Hindlimb muscle (tissue), 1 donor: Measurements from ENCODE around the gene TBX18. TPM values are rescaled to one million over a fixed set of nuclear protein-coding genes. Genes with fewer than 3 reads are reported as not detected.

ENCODE experiments used
- DNase-seq: peaks from one replicate; pipeline ENCODE4 v3.0.0-alpha.2; 2013
- polyA plus RNA-seq: library from polyadenylated mRNA; unstranded; fragments of 120-200 nt; gene quantifications from one replicate; pipeline ENCODE4 v1.2.1, GENCODE V29; 2013; ENCODE audit not compliant: insufficient read length

TBX18 gene
- polyA plus RNA-seq, 1 donor, result 21.5 TPM

GRCh38 chr6:84772428-84773132 lies 8.2 kb upstream of the TBX18 start:
- no peak for DNase-seq

- no peak for DNase-seq
Measured at GRCh38 chr6:84771756-84772356, 7.5 kb upstream of the TBX18 start.

DNA sequence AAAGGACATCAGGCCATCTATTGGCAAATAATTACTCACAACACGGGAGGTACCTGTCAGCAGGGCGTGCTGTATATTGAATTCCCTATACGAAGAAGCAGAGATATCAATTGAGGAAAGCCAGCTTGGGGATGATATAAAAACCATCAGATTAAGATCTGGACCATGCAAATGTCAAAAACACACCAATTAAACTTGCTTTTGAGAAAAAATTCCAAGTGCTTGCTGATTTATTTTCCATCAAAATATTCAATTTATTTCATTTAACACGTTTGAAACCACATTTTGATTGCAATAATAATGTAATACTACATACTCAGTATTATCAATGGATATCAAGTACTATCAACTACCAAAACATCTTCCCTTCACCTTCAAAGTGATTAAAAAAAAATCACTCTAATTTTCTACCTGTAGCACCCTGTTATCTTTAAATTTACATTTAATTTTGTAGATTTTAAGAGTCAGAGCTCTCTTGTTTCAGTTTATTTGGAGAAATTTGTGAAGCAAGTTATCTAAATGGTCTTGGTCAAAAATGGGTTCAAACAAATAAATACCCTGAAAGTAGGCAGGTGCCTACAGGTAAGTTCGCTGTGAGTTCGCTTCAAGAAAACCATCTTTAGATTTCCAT lies 6.8 kb upstream of the TBX18 start:
- DNase-seq, result no peak

GRCh38 chr6:84770521-84770920 lies 6.1 kb upstream of the TBX18 start:
- DNase-seq, result no peak

DNA sequence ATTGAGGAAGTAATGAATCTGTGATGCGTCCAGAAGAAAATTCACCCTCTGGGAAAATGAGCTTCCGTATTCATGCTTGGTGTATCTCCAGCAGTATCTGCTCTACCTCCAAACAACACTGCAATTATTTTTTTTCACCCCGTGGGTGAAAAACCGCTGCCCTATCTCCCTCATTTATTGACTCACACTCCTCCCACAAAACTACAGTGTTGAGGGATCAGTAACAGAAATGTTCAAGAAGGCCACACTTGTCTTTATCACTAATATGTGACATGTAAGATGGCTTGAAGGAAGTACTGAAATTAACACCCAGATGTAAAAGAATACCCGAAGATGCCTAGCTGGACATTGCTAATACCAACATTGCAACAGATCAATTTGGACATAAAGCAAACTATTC lies 4.9 kb upstream of the TBX18 start:
- no peak for DNase-seq

- DNase-seq, result no peak
Measured at GRCh38 chr6:84768442-84769174, 4.2 kb upstream of the TBX18 start.

DNA sequence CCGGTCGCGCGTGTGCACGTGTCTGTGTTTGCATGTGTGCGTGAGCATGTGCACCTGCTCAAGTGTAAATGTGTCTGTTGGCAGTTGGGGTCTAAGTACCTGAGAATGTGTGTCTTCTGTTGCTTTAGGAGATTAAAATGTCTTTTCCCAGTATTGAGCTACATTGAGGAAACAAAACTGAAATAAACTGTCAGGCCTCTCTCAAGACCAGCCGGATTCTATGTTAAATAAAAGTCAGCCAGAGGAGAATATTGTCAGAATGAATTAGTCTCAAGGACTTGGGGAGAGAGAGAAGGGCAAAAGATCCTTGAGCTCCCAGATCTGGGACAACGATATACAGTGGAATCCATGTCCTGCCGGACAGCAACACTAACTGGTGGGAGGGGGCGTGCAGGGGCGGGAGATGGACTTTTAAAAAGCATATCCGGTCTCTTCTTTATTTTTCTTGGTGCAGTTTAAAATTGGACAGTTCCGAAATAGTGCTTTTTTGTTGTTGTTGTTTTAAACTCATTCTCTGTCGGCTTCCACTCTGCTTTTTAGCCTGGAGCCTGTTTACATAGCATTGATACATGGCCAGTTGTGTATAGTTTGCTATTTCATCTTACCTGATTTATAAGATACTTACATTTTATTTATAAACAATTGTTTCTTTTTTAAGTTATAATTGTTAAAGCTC lies 3.3 kb upstream of the TBX18 start:
- no peak for DNase-seq

DNA sequence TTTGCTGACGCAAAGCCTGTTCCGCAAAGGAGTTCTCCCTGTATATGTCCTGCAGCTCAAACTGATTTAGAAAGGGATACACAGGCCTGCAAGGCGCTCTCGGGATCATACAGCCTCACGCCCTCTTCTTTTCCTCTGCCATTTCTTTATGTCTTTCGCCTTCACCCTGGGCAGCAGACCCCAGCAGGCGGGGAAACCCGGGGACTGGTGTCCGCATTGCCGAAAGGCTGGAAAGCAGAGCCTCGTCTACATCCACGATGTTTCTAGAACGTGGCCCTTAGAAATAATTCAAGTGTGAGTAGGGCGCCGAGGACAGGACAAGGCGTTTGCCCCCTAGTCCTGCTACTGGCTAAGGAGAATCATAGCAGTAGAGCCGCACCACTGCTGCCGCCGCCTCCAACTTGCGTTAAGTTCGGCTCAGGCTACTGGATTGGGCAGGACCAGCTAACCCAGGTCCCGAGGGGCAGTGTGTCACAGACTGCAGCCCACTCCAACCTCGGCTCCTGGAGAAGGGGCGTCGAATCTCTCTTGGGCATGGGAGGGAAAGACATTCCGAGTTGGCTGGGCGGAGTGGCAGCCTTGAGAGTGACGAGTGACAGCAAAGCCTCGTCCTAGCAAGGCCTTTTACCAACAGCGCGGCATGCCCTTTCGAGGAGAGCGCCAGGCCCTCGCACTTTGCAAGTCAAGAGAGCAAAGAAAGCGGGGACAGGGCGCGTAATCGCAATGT lies 2.6 kb upstream of the TBX18 start:
- no peak for DNase-seq

GRCh38 chr6:84766118-84766798 lies 1.9 kb upstream of the TBX18 start:
- no peak for DNase-seq

DNA sequence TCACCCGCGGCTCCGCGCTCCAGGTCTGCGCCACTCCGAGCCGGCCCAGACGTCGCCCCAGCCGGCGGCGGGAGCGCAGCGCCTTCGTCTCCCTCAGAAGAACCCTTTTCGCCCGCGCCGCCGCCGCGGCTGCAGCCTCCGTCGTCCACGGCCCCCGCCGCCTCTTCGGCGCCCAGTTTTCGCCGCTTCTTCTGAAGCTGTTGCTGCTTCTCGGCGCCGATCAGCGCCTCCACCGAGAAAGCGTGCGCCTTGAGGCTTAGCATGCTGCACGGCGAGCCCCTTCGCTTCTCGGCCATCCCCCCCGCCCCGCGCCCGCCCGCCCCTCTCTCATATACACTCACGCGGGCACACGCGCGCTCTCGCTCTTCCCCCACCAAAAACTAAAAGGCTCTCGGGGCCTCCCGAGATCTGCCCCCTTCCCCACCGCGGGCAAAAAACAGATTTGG lies 489 bp downstream of the TBX18 start:
- DNase-seq, result no peak

GRCh38 chr6:84763003-84763885 lies 1.2 kb downstream of the TBX18 start:
- DNase-seq, result peak; percentile 77

DNA sequence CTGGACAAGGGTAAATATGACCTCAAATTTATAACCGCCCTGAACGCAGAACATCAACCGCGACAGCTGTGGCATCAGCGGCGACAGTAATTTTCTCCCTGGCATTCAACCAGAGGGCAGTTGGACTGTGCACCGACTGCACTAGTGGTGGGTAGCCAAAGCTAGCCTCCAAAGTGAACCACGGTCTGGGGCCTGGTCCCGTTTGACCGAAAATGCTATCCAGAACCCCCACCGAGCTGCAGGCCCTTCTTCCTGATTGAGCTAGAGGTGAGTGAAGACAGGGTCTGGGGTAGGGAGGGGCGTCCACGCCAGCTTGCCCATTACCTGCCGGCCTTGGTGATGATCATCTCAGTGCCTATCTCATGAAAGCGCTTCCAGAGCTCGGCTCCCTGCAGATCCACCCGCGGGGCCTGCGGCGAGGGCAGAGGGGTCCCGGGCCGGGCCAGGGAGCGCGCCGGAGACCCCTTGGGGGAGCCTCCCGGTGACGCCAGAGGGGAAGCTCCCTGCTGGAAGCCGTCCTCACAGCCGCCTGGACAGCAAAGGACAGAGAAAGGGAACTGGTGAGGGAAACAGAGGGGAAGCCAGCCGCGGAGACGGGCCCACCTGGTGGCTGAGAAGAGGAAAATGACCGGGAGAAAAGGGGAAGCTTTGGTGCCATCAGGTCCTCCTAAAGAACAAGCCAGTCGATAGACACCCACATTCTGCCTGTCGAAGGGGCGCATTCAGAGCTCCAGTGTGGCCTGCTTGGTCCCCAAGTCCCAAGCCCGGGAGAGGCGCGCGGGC lies 2.0 kb downstream of the TBX18 start:
- peak; percentile 77 for DNase-seq

- DNase-seq, result no peak
Measured at GRCh38 chr6:84758486-84758885, 5.9 kb downstream of the TBX18 start.

GRCh38 chr6:84756877-84757276 lies 7.5 kb downstream of the TBX18 start:
- no peak for DNase-seq

GRCh38 chr6:84756466-84756865 lies 7.9 kb downstream of the TBX18 start:
- DNase-seq, result no peak

DNA sequence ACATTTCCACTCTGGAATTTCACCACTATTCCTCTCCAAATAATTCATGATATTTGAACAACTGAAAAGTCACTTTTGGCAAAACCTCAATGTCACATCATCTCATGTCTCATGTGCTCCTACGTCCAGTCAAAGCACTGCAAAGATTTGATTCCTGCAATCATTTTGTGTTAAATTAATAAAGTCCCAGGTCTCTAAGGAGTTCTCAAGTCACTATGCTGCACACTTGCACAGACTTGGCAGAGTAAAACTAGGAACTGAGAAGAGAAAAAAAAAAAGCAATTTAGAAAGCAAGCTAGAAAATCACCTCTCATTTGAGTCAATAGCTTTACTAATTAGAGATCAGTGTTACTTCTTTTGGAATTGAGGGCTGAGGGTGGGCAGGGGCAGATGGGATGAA lies 11.2 kb downstream of the TBX18 start:
- DNase-seq, result no peak

DNA sequence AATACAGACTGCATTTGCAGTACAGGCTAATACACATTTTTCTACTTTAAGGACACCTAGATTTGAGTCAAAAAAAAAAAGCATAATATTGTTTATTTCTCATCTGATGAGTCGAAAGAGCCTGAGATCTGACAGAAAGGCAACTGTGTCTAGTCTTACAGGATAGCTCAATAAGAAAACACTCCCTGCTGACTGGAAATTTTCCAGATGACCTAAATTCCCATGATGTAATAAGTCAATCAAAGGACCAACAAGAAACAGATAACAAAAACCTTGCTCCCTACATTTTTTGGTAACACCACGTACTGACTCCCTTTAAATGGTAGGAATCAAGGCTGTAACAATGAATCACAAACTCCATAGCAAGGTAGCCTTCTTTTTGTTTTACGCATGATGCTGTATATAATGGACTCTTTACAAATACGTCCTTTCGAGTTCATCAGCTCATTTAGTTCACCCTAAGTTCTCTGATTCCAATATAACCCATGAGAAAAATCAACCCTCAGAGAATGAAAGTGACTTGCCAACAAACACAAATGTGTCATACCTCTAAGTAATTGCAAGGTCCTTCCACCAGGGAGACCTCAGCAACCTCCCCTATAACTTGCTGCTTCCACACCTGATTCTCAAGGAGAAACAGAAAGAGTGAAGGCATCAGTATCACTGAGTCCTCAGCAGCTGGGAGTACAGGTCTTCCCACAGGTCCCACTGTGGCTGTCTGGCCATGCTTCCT lies 12.1 kb downstream of the TBX18 start:
- DNase-seq, result no peak

- DNase-seq, result no peak
Measured at GRCh38 chr6:84749181-84749580, 15.2 kb downstream of the TBX18 start.

DNA sequence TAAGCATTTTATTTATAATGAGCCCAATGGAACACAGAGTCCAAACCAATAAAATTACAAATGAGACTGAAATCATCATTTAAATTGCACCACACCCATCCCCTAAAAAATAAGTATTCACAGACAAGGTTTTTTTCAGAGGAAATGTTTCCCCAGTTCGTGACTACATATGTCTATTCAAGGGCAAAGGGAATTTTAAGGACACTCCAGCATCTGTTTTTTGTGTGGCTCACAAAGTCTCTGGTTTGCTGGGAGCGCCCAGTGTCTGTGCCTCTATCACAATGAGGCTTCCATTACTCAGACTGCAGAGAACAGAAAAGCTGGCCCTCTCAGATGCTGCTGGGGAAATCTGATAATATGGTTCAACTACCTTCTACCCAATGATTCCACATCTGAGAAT lies 16.0 kb downstream of the TBX18 start:
- DNase-seq, result no peak
